ENCODE results near the gene WDR18. TPM values are rescaled to one million over a fixed set of nuclear protein-coding genes. Genes with fewer than 3 reads are reported as not detected.
A peak's percentile ranks its signal among the peaks of the same experiment; 100 is the strongest.

WDR18 gene
- total and polyA plus RNA-seq, 9 donors: 24.6 to 46.9 (median 31.6) TPM

DNA sequence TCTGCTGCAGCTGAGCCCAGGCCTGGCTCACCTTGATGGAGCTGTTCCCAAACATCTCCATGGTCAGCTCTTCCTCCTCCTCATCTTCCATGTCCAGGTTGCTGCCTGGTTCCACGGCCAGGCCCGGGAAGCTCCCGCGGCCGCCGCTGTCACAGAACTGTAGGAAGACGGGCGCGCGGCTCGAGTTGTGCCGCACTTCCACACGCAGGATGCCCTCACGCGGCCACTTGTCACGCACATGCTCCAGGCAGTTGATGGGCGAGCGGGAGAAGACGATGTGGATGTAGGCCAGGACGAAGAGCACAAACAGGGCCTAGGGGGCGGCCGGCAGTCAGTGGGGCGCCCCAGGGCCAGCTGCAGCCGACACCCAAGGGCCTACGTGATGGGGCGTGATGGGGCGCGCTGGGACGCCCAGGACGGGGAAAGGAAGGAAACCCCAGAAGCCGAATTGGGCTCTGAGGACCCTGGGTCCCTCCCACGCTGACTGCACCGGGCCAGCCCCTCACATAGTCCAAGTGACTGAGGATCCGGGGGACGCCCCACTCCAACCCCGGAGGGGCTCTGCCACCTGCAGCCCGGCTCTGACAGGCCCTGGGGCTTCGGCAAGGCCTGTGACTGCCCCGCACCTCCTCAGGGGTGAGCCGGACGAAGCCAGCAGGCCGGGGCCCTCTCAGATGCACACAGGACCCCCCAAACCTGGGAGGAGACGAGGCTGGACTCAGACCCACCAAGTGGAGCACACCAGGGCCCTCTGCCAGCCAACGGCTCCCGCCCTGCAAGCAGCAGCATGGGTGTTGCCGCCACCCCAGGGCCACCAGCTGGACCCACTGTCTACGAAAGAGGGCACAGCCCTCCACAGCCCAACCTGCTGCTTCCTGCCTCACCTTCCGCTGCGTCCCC, 30.3 kb downstream of the WDR18 start:
- no peaks in the 10 kb centered on the region for H3K9me3 ChIP-seq (replicated peaks; ENCODE audit: control insufficient read depth, low read depth, low read length)
- H3K36me3 ChIP-seq (ENCODE audit: control insufficient read depth, insufficient read depth, low read length): peaks cover 59% of the 10 kb centered on the region
- H3K27me3 ChIP-seq (ENCODE audit: control insufficient read depth, insufficient read depth, low read length): no peaks in the 10 kb centered on the region
- H3K4me1 ChIP-seq (ENCODE audit: control insufficient read depth, insufficient read depth, low read length): peaks cover 58% of the 10 kb centered on the region
- WGBS (ENCODE audit: insufficient coverage): 88% methylated on average over 45 of the region's 49 CpGs
- DNase-seq: no peak
- H3K4me3 ChIP-seq (ENCODE audit: low read length): no peak overlapping the region
- no peak overlapping the region for H3K27ac ChIP-seq (ENCODE audit: low read length)

DNA sequence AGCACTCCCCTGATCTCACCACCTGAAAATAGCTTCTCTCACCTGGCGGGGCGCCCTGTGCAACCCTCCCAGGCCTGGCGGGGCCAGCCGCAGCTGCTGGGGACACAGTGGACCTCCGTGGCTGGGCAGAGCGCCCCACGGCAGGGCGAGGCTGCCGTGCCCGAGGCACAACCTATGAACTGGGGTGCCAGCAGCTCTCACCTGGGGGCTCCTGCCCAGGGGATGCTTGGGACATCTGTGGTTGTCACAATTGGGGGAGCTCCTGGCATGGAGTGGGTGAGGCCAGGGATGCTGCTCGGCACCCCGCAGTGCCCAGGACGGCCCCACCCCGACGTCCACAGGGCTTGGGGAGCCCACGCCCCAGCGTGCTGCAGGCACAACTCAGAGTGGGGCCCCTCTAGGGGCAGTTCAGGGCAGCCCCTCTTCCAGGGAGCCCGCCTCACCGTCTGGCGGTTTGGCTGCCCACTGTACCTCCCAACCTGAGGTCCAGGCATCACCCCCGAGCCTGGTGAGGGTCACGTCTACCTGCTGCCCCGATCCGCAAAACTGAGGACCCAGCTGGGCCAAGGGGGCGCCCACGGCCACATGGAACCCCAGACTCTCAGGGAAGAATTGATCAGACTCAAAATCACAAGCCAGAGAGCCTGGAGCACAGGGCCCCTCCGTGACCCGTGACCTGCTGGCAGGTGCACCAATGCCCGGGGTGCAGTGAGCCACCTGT, 31.1 kb downstream of the WDR18 start:
- Histone ChIP-seq H3K27me3 (ENCODE audit: control insufficient read depth, insufficient read depth, low read length) (no peaks in the 10 kb centered on the region), H3K4me3 (ENCODE audit: low read length) (no peak overlapping the region), H3K9me3 (replicated peaks; ENCODE audit: control insufficient read depth, low read depth, low read length) (no peaks in the 10 kb centered on the region), H3K4me1 (ENCODE audit: control insufficient read depth, insufficient read depth, low read length) (peaks cover 57% of the 10 kb centered on the region), H3K36me3 (ENCODE audit: control insufficient read depth, insufficient read depth, low read length) (peaks cover 54% of the 10 kb centered on the region), H3K27ac (ENCODE audit: low read length) (peak overlapping the region; percentile 29)
- WGBS (ENCODE audit: insufficient coverage): 74% methylated on average over 24 of the region's 29 CpGs
- no peak for DNase-seq

- DNase-seq: no peak
- Histone ChIP-seq H3K4me3 (ENCODE audit: low read length) (no peak overlapping the region), H3K9me3 (replicated peaks; ENCODE audit: control insufficient read depth, low read depth, low read length) (no peaks in the 10 kb centered on the region), H3K27ac (ENCODE audit: low read length) (peak overlapping the region; percentile 31), H3K36me3 (ENCODE audit: control insufficient read depth, insufficient read depth, low read length) (peaks cover 48% of the 10 kb centered on the region), H3K4me1 (ENCODE audit: control insufficient read depth, insufficient read depth, low read length) (peaks cover 57% of the 10 kb centered on the region), H3K27me3 (ENCODE audit: control insufficient read depth, insufficient read depth, low read length) (no peaks in the 10 kb centered on the region)
- WGBS (ENCODE audit: insufficient coverage): 22% methylated on average over 28 of the region's 31 CpGs
Observed at GRCh38 chr19:1015782-1016646, 31.9 kb downstream of the WDR18 start.

DNA sequence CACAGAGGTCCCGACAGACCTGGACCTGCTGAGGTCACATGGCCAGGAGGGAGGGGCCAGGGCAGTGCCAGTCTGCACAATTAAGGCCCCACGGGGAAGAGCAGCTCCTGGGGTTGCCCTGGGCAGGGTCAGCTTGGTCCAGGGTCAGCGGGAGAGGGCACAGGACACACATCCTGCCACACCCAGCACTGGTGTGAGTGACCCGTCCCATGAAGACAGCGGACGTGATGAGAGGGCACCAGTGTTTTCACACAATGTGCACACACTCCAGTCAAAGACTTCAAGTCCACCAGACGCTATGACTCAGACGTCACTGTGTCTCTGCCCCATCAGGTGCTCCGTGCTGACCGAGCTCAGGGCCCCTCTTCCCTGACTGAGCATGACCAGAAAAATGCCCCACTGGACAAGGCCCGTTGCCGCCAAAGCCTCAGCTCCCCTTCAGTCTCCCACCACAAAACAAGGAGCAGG, 32.5 kb downstream of the WDR18 start:
- H3K9me3 ChIP-seq (replicated peaks; ENCODE audit: control insufficient read depth, low read depth, low read length): no peaks in the 10 kb centered on the region
- WGBS (ENCODE audit: insufficient coverage): 36% methylated on average over 12 of the region's 12 CpGs
- no peak for DNase-seq
- peaks cover 44% of the 10 kb centered on the region for H3K36me3 ChIP-seq (ENCODE audit: control insufficient read depth, insufficient read depth, low read length)
- no peaks in the 10 kb centered on the region for H3K27me3 ChIP-seq (ENCODE audit: control insufficient read depth, insufficient read depth, low read length)
- no peak overlapping the region for H3K4me3 ChIP-seq (ENCODE audit: low read length)
- H3K27ac ChIP-seq (ENCODE audit: low read length): no peak overlapping the region
- peaks cover 59% of the 10 kb centered on the region for H3K4me1 ChIP-seq (ENCODE audit: control insufficient read depth, insufficient read depth, low read length)

DNA sequence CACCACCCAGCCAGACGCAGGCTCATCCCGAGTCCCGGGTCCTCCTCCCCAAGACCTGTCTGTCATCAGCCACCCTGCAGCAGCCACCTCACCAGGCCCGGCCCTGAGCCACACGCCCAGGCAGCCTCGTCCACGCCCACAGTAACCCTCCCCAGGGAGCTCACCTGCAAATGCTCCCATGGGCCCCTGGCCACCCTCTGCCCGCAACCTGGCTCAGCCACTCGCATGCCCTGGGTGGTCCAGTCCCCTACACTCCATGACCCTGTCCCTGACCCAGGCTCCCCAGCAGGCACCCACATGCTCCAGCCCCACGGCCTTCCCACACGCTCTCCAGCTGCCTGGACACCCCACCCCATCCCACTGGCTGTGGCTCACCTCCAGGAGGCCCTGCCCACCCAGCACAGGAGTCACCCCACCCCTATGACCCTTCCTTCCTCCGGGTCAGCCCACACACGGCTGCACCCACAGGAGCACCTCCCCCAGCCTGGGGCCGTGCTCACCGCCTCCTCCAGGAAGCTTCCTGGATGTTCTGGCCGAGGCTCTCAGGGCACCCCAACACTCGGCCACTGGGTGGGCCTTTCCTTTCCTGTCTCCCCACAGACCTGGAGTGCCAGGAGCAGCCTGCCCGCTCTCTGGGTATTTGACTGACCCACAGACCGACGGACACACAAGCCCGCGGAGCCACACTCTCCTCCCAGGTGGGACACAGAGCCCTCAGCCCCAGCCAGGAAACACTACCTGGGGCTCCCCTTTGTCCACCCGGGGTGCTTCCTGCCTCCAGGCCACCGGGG, 33.2 kb downstream of the WDR18 start:
- no peak for DNase-seq
- H3K27ac ChIP-seq (ENCODE audit: low read length): no peak overlapping the region
- WGBS (ENCODE audit: insufficient coverage): 56% methylated on average over 23 of the region's 24 CpGs
- H3K27me3 ChIP-seq (ENCODE audit: control insufficient read depth, insufficient read depth, low read length): no peaks in the 10 kb centered on the region
- no peaks in the 10 kb centered on the region for H3K9me3 ChIP-seq (replicated peaks; ENCODE audit: control insufficient read depth, low read depth, low read length)
- H3K36me3 ChIP-seq (ENCODE audit: control insufficient read depth, insufficient read depth, low read length): peaks cover 38% of the 10 kb centered on the region
- H3K4me3 ChIP-seq (ENCODE audit: low read length): no peak overlapping the region
- H3K4me1 ChIP-seq (ENCODE audit: control insufficient read depth, insufficient read depth, low read length): peaks cover 63% of the 10 kb centered on the region

GRCh38 chr19:1017906-1018305, 33.8 kb downstream of the WDR18 start:
- no peak overlapping the region for H3K27ac ChIP-seq (ENCODE audit: low read length)

DNA sequence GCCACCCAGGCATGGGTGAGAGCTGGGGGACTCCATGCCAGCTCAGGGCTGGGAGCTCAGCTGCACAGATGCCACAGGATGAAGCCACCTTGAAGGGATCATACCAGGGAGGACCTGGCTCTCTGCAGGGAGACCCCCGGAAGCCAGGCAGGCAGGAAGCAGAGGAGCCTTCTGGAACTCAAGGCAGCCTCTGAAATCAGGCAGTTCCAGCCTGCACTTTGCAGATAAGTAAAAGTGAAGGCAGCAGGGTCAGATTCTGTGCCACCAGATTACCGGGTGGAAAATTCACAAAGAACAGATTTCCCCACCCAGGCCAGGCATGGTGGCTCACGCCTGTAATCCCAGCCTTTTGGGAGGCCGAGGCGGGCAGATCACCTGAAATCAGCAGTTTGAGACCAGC, 34.2 kb downstream of the WDR18 start:
- Histone ChIP-seq H3K4me1 (ENCODE audit: control insufficient read depth, insufficient read depth, low read length) (peaks cover 63% of the 10 kb centered on the region), H3K27ac (ENCODE audit: low read length) (no peak overlapping the region), H3K9me3 (replicated peaks; ENCODE audit: control insufficient read depth, low read depth, low read length) (no peaks in the 10 kb centered on the region), H3K4me3 (ENCODE audit: low read length) (no peak overlapping the region), H3K27me3 (ENCODE audit: control insufficient read depth, insufficient read depth, low read length) (no peaks in the 10 kb centered on the region), H3K36me3 (ENCODE audit: control insufficient read depth, insufficient read depth, low read length) (peaks cover 28% of the 10 kb centered on the region)
- no peak for DNase-seq
- 73% methylated on average over 4 of the region's 5 CpGs for WGBS (ENCODE audit: insufficient coverage)

More at GRCh38 chr19:1017906-1018305, 33.8 kb downstream of the WDR18 start:
- no peak for DNase-seq
- Histone ChIP-seq H3K27me3 (ENCODE audit: control insufficient read depth, insufficient read depth, low read length) (no peaks in the 10 kb centered on the region), H3K4me3 (ENCODE audit: low read length) (no peak overlapping the region), H3K4me1 (ENCODE audit: control insufficient read depth, insufficient read depth, low read length) (peaks cover 63% of the 10 kb centered on the region), H3K9me3 (replicated peaks; ENCODE audit: control insufficient read depth, low read depth, low read length) (no peaks in the 10 kb centered on the region), H3K36me3 (ENCODE audit: control insufficient read depth, insufficient read depth, low read length) (peaks cover 33% of the 10 kb centered on the region)
- WGBS (ENCODE audit: insufficient coverage): 93% methylated on average over 7 of the region's 9 CpGs

DNA sequence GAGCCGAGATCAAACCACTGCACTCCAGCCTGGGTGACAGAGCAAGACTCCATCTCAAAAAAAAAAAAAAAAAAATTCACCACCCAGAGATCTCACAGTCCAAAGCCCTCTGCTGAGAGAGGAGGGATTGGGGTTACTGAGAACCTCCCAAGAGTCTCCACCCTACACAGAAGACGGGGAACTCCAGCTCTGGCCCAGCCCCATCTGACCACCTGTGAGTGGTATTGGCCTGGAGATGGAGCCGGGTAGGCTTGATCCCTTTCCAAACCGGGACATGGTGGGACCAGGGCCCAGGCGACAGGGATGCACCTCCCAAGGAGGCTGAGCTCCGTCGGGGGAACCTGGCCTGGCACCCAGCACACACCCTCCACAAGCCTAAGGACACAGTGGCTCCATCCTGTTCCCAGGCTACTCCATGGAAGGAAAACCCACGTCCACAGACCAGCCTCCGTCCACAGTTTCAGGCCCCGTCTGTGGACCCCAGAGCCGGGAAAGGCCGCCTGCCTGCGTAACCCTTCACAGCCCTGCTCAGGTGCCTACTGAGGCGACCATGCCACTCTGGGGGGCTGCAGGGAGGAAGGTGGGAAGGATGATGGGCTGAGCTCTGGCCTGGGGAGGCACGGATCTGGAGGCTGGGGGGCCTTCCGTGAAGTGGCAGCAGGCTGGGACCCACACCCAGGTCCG, 34.9 kb downstream of the WDR18 start:
- Histone ChIP-seq H3K27ac (ENCODE audit: low read length) (peak overlapping the region; percentile 2), H3K36me3 (ENCODE audit: control insufficient read depth, insufficient read depth, low read length) (peaks cover 21% of the 10 kb centered on the region), H3K27me3 (ENCODE audit: control insufficient read depth, insufficient read depth, low read length) (no peaks in the 10 kb centered on the region), H3K9me3 (replicated peaks; ENCODE audit: control insufficient read depth, low read depth, low read length) (no peaks in the 10 kb centered on the region), H3K4me3 (ENCODE audit: low read length) (peak overlapping the region; percentile 92), H3K4me1 (ENCODE audit: control insufficient read depth, insufficient read depth, low read length) (peaks cover 63% of the 10 kb centered on the region)
- no peak for DNase-seq
- 50% methylated on average over 11 of the region's 17 CpGs for WGBS (ENCODE audit: insufficient coverage)

- 69% methylated on average over 9 of the region's 18 CpGs for WGBS (ENCODE audit: insufficient coverage)
Observed at GRCh38 chr19:1019616-1019961, 35.4 kb downstream of the WDR18 start.

More at GRCh38 chr19:1019616-1019961, 35.4 kb downstream of the WDR18 start:
- DNase-seq: no peak
- Histone ChIP-seq H3K4me3 (ENCODE audit: low read length) (peak overlapping the region; percentile 92), H3K9me3 (replicated peaks; ENCODE audit: control insufficient read depth, low read depth, low read length) (no peaks in the 10 kb centered on the region), H3K4me1 (ENCODE audit: control insufficient read depth, insufficient read depth, low read length) (peaks cover 62% of the 10 kb centered on the region), H3K27ac (ENCODE audit: low read length) (peak overlapping the region; percentile 29), H3K27me3 (ENCODE audit: control insufficient read depth, insufficient read depth, low read length) (no peaks in the 10 kb centered on the region), H3K36me3 (ENCODE audit: control insufficient read depth, insufficient read depth, low read length) (peaks cover 17% of the 10 kb centered on the region)
